ENCODE measurements around the gene KRTAP10-3. TPM values are rescaled to one million over a fixed set of nuclear protein-coding genes. Genes with fewer than 3 reads are reported as not detected.

KRTAP10-3 gene
- total RNA-seq, 1 experiment from 2014 or later = not detected

GRCh38 chr21:44549525-44550211 lies 8.9 kb downstream of the KRTAP10-3 start:
- no peak for DNase-seq (ENCODE audit: low spot score)

- no peak for DNase-seq (ENCODE audit: low spot score)
Measured at GRCh38 chr21:44548922-44549321, 9.7 kb downstream of the KRTAP10-3 start.

GRCh38 chr21:44548381-44548780 lies 10.2 kb downstream of the KRTAP10-3 start:
- no peak for DNase-seq (ENCODE audit: low spot score)

GRCh38 chr21:44547656-44548331 lies 10.8 kb downstream of the KRTAP10-3 start:
- no peak for DNase-seq (ENCODE audit: low spot score)

GRCh38 chr21:44544566-44544965 lies 14.0 kb downstream of the KRTAP10-3 start:
- no peak for DNase-seq (ENCODE audit: low spot score)

- no peak for DNase-seq (ENCODE audit: low spot score)
Measured at GRCh38 chr21:44542716-44543115, 15.9 kb downstream of the KRTAP10-3 start.

GRCh38 chr21:44540741-44541288 lies 17.8 kb downstream of the KRTAP10-3 start:
- DNase-seq (ENCODE audit: low spot score) = no peak

GRCh38 chr21:44539991-44540666 lies 18.5 kb downstream of the KRTAP10-3 start, which contains the start of gene KRTAP10-1:
Gene KRTAP10-1 (minus strand): TSS chr21:44540195. CDS start chr21:44540150, 45 bp downstream.
- DNase-seq (ENCODE audit: low spot score) = no peak

- DNase-seq (ENCODE audit: low spot score) = no peak
Measured at GRCh38 chr21:44539046-44539445, 19.5 kb downstream of the KRTAP10-3 start.

- DNase-seq (ENCODE audit: low spot score) = no peak
Measured at GRCh38 chr21:44537930-44538911, 20.4 kb downstream of the KRTAP10-3 start.

GRCh38 chr21:44535963-44536362 lies 22.6 kb downstream of the KRTAP10-3 start:
- DNase-seq (ENCODE audit: low spot score) = no peak

GRCh38 chr21:44534688-44535087 lies 23.9 kb downstream of the KRTAP10-3 start:
- DNase-seq (ENCODE audit: low spot score) = no peak

GRCh38 chr21:44533891-44534627 lies 24.5 kb downstream of the KRTAP10-3 start:
- no peak for DNase-seq (ENCODE audit: low spot score)

GRCh38 chr21:44533121-44533890 lies 25.3 kb downstream of the KRTAP10-3 start:
- DNase-seq (ENCODE audit: low spot score) = no peak

- DNase-seq (ENCODE audit: low spot score) = no peak
Measured at GRCh38 chr21:44532712-44533111, 25.9 kb downstream of the KRTAP10-3 start.

GRCh38 chr21:44531606-44532564 lies 26.7 kb downstream of the KRTAP10-3 start:
- no peak for DNase-seq (ENCODE audit: low spot score)

GRCh38 chr21:44530903-44531605 lies 27.5 kb downstream of the KRTAP10-3 start:
- DNase-seq (ENCODE audit: low spot score) = no peak
